ENCODE measurements around the gene CD34. TPM values are rescaled to one million over a fixed set of nuclear protein-coding genes. Genes with fewer than 3 reads are reported as not detected.

CD34 gene
- total RNA-seq, 1 donor from 2014 or later = 0.26 TPM

DNA sequence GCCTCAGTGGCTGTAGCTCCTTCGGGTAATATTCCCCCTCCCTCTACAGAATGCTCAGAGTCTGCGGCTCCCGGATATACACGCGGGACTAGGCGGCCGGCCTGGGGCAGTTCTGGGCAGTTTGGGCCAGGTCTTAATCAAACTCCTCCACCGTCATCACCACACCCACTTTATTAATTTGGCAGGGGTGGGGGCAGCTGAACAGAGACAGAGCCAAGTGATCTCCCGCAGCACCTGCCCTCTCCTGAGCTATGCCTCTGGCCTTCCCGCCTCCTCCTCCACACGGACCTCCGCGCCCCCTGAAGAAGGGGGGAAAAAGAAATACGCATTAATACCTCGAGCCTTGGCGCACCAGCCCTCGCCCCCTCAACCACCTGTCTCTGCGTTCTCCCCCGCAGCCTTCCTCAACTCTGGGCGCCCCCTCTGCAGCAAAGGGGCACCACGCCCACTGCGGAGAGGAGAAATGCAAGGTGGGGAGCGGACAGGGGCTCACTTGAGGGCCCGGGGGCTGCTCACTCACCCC lies 42.6 kb downstream of the CD34 start:
- H3K36me3 Mint-ChIP-seq (ENCODE audit: low read depth) = peaks cover 5% of the 10 kb centered on the region
- no peak for DNase-seq (ENCODE audit: low read depth, low spot score)
- peaks cover 11% of the 10 kb centered on the region for H3K27me3 Mint-ChIP-seq (ENCODE audit: low read depth)
- TF ChIP-seq, protein P1, sequence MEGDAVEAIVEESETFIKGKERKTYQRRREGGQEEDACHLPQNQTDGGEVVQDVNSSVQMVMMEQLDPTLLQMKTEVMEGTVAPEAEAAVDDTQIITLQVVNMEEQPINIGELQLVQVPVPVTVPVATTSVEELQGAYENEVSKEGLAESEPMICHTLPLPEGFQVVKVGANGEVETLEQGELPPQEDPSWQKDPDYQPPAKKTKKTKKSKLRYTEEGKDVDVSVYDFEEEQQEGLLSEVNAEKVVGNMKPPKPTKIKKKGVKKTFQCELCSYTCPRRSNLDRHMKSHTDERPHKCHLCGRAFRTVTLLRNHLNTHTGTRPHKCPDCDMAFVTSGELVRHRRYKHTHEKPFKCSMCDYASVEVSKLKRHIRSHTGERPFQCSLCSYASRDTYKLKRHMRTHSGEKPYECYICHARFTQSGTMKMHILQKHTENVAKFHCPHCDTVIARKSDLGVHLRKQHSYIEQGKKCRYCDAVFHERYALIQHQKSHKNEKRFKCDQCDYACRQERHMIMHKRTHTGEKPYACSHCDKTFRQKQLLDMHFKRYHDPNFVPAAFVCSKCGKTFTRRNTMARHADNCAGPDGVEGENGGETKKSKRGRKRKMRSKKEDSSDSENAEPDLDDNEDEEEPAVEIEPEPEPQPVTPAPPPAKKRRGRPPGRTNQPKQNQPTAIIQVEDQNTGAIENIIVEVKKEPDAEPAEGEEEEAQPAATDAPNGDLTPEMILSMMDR (conservative IDR thresholded peaks at IDR 0.05) = no peak
- no peaks in the 10 kb centered on the region for H3K9me3 Mint-ChIP-seq
- H3K27ac Mint-ChIP-seq (ENCODE audit: unreplicated experiment) = no peak overlapping the region
- H3K4me3 Mint-ChIP-seq = peak overlapping the region; percentile 85
- H3K4me1 Mint-ChIP-seq = peaks cover 13% of the 10 kb centered on the region

DNA sequence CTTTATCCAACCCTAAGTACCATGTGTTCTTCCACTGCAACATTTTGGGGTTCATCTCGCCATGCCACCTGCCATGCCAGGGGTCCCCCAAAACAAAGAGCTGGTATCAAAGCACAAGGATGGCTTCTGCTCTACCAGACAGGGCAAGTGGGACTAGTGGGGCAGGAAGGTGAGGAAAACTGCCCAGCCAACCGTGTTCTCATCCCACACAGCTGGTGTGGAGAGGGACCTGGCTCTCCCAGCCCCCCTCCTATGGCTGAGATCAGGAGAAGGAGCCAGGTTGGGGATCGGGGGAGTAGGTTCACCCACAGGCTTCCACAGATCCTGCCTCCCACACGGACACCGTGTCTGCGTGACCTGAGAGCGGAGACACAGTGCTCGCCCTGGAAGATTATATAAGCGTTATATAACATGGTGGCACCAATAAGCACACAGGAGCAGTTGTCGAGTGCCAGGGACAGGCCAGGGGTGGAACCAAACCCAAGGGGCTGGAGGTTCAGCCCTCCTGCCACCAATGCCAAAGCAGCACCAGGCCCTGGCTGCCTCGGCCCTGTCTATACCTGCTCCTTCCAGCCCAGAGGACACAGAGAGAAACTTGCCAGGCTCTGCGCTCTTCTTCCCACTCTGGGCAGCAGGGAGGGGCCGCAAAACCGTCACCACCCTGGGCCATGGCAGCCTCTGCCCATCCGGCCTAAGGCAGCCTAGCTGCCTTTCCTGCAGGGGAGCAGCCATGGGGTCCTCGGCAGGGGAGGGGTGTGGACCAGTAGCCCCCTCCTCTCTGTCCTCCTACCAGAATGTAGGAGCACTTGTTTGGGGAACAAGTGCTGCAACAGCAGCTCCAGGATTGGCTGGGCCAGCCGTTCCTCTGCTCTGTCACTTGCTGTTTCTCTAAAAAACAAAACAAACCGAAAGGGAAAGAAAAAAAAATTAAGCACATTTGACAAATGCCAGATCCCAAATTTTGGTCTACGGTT lies 43.5 kb downstream of the CD34 start:
- no peak for DNase-seq (ENCODE audit: low read depth, low spot score)
- Mint-ChIP-seq H3K4me3 (peak overlapping the region; percentile 85), H3K9me3 (no peaks in the 10 kb centered on the region), H3K27ac (ENCODE audit: unreplicated experiment) (no peak overlapping the region), H3K36me3 (ENCODE audit: low read depth) (peaks cover 5% of the 10 kb centered on the region), H3K4me1 (peaks cover 13% of the 10 kb centered on the region), H3K27me3 (ENCODE audit: low read depth) (peaks cover 7% of the 10 kb centered on the region)
- TF ChIP-seq, protein P1 (conservative IDR thresholded peaks at IDR 0.05) = no peak

DNA sequence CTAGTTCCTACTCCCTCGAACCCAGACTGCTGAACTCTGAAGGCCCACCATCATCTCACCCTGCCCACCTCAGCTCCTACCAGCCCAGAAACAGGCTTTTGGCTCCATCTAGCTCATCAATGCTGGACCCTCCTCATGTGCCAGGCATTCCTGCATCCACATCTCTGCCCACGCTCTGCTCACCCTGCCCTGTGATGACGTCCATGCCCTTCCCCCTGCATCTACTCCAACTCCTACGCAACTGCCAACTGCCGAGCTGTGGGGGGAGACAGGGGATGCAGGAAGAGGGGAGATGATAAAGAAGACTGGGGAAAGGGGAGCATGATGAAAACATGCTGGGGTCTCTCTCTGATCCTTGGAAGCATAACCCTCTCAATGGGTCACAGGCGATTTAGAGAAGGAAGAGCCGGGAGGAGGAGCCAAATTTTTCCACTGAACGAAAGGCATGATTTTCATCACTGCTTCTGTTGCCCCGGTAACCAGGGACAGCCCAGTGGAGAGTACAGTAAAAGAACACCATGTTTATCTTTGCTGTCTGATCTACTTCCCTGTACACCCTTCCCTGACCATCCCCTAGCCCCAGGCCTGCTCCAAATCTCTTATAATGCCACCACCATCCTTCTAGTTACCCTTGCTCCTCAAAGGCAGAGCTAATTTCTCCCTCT lies 44.3 kb downstream of the CD34 start:
- Mint-ChIP-seq H3K4me1 (peaks cover 13% of the 10 kb centered on the region), H3K4me3 (peak overlapping the region; percentile 85), H3K9me3 (no peaks in the 10 kb centered on the region), H3K27me3 (ENCODE audit: low read depth) (peaks cover 7% of the 10 kb centered on the region), H3K36me3 (ENCODE audit: low read depth) (peaks cover 5% of the 10 kb centered on the region), H3K27ac (ENCODE audit: unreplicated experiment) (no peak overlapping the region)
- DNase-seq (ENCODE audit: low read depth, low spot score) = no peak
- TF ChIP-seq, protein P1 (conservative IDR thresholded peaks at IDR 0.05) = no peak

DNA sequence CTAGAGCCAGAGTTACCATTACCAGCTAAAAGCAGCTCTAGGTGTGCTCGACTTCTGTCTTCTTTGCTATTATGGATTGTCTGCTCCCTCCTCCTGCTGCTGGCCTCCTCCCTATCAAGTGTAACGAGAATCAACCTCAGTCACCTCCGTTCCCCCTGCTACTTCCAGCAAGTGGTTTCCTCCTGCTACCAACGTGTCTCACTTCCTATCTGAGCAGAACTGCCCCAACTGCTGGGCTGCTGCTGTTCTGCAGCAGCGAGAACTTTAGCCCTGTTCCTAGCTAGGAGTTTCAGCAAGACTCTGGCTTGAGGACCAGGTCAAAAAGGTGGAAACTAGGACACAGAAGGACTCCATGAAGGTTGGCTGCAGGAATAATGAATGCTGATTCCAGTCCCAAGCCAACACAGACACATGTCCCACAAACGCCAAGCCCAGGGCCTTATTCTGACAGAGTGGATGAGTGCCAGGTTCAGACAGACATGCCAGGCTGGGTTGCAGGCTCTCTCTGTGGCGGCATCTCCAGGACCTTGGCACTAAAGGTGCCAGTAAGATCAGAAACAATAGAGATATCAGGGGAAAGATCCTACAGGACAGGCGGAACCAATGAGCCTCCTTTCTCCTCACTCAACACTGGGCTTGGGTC lies 46.9 kb downstream of the CD34 start:
- Mint-ChIP-seq H3K4me3 (no peak overlapping the region), H3K36me3 (ENCODE audit: low read depth) (peaks cover 5% of the 10 kb centered on the region), H3K27me3 (ENCODE audit: low read depth) (no peaks in the 10 kb centered on the region), H3K9me3 (no peaks in the 10 kb centered on the region), H3K27ac (ENCODE audit: unreplicated experiment) (peak overlapping the region; percentile 22), H3K4me1 (peaks cover 8% of the 10 kb centered on the region)
- TF ChIP-seq, protein P1 (conservative IDR thresholded peaks at IDR 0.05) = no peak
- no peak for DNase-seq (ENCODE audit: low read depth, low spot score)

DNA sequence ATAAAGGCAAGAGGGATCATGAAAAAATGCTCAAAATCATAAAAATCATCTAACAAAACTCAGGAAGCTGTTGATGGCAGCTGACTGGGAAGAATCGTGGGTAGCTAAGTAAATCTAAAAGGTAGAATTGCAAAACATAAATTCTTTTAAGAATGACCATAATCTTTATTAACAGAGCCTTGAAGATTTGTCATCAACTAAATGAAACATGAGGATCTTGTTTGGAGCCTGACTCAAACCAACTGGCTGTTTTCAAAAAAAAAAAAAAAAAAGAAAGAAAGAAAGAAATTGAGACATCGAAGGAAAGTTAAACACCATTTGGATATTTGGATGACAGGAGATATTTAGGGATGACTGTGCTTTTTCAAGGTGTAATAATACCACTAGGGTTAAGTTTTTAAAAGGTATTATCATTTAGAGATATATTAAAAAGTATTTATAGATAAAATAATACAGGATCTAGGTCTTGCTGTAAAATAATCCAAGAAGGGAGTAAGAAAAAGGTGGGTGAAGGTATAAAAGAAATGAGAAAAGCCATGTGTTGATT lies 48.6 kb downstream of the CD34 start:
- Mint-ChIP-seq H3K27ac (ENCODE audit: unreplicated experiment) (no peak overlapping the region), H3K27me3 (ENCODE audit: low read depth) (no peaks in the 10 kb centered on the region), H3K4me1 (no peaks in the 10 kb centered on the region), H3K9me3 (no peaks in the 10 kb centered on the region), H3K36me3 (ENCODE audit: low read depth) (peaks cover 5% of the 10 kb centered on the region), H3K4me3 (no peak overlapping the region)
- TF ChIP-seq, protein P1 (conservative IDR thresholded peaks at IDR 0.05) = no peak
- DNase-seq (ENCODE audit: low read depth, low spot score) = no peak
